Trophoblast cell (in vitro differentiated cells and primary cell): ENCODE results near the gene AZU1.

ENCODE experiments used
- DNase-seq, 2 donors: peaks; one replicate each; pipeline ENCODE4 v3.0.0-alpha.2; 2016
- H2AFZ ChIP-seq: 2 replicates; pipeline ENCODE4 v1.6.1; 2013; ENCODE audit warnings: low read length, moderate library complexity, mild to moderate bottlenecking; ENCODE audit not compliant: insufficient read depth, poor library complexity
- H2AK5ac ChIP-seq: 2 replicates; pipeline ENCODE4 v1.6.1; 2013; ENCODE audit warnings: mild to moderate bottlenecking, low read length
- H2BK120ac ChIP-seq: 2 replicates; pipeline ENCODE4 v1.6.1; 2013; ENCODE audit warnings: low read length, mild to moderate bottlenecking, moderate library complexity; ENCODE audit not compliant: insufficient read depth, poor library complexity
- H2BK12ac ChIP-seq: 2 replicates; pipeline ENCODE4 v1.6.1; 2013; ENCODE audit warnings: mild to moderate bottlenecking, low read length, moderate library complexity
- H2BK5ac ChIP-seq: 2 replicates; pipeline ENCODE4 v1.6.1; 2013; ENCODE audit warnings: low read length, low read depth, moderate library complexity, mild to moderate bottlenecking; ENCODE audit not compliant: poor library complexity
- H3K14ac ChIP-seq: 2 replicates; pipeline ENCODE4 v1.6.1; 2013; ENCODE audit warnings: mild to moderate bottlenecking, low read length
- H3K18ac ChIP-seq: 2 replicates; pipeline ENCODE4 v1.6.1; 2013; ENCODE audit warnings: mild to moderate bottlenecking, low read length
- H3K23ac ChIP-seq: 2 replicates; pipeline ENCODE4 v1.6.1; 2013; ENCODE audit warnings: low read length
- H3K27ac ChIP-seq: 2 replicates; pipeline ENCODE4 v1.5.1; 2013; ENCODE audit warnings: low read depth, mild to moderate bottlenecking, inconsistent platforms, low read length, moderate library complexity
- H3K27me3 ChIP-seq: 2 replicates; pipeline ENCODE4 v1.6.1; 2013; ENCODE audit warnings: inconsistent platforms, mild to moderate bottlenecking, low read length, moderate library complexity; ENCODE audit not compliant: insufficient read depth
- H3K36me3 ChIP-seq, 2 experiments: 1 replicate in 1 of 2; 2 replicates in 1 of 2; pipeline ENCODE4 v1.6.1; 2013; ENCODE audit warnings: low read length in 2 of 2, mild to moderate bottlenecking in 2 of 2, moderate library complexity in 1 of 2; ENCODE audit not compliant: insufficient read depth in 2 of 2, control insufficient read depth in 1 of 2
- H3K4ac ChIP-seq: 2 replicates; pipeline ENCODE4 v1.6.1; 2013; ENCODE audit warnings: low read depth, mild to moderate bottlenecking, low read length, moderate library complexity
- H3K4me1 ChIP-seq, 2 experiments: 1 replicate in 1 of 2; 2 replicates in 1 of 2; pipeline ENCODE4 v1.6.1; 2013; ENCODE audit warnings: low read length in 2 of 2, mild to moderate bottlenecking in 2 of 2, moderate library complexity in 1 of 2; ENCODE audit not compliant: insufficient read depth in 2 of 2, control insufficient read depth in 1 of 2
- H3K4me2 ChIP-seq: 2 replicates; pipeline ENCODE4 v1.6.1; 2013; ENCODE audit warnings: inconsistent platforms, mild to moderate bottlenecking, low read length, moderate library complexity
- H3K4me3 ChIP-seq: 2 replicates; pipeline ENCODE4 v1.5.1; 2013; ENCODE audit warnings: mild to moderate bottlenecking, low read depth, low read length, inconsistent platforms
- H3K79me1 ChIP-seq: one replicate; pipeline ENCODE4 v1.6.1; 2013; ENCODE audit warnings: low read length
- H3K79me2 ChIP-seq: 2 replicates; pipeline ENCODE4 v1.6.1; 2013; ENCODE audit warnings: low read length, mild to moderate bottlenecking; ENCODE audit not compliant: control insufficient read depth, insufficient read depth, poor library complexity
- H3K9ac ChIP-seq: 2 replicates; pipeline ENCODE4 v1.6.1; 2013; ENCODE audit warnings: mild to moderate bottlenecking, low read length
- H3K9me3 ChIP-seq: 2 replicates; pipeline ENCODE4 v1.6.1; 2013; ENCODE audit warnings: low read depth, mild to moderate bottlenecking, control low read depth, inconsistent platforms, low read length; ENCODE audit not compliant: insufficient read depth
- H4K12ac ChIP-seq: 2 replicates; pipeline ENCODE4 v1.6.1; 2013; ENCODE audit warnings: low read depth, mild to moderate bottlenecking, low read length, moderate library complexity
- H4K8ac ChIP-seq: 2 replicates; pipeline ENCODE4 v1.6.1; 2013; ENCODE audit warnings: low read depth, mild to moderate bottlenecking, low read length, moderate library complexity
- H4K91ac ChIP-seq: one replicate; pipeline ENCODE4 v1.6.1; 2013; ENCODE audit warnings: low read depth, mild to moderate bottlenecking, low read length, moderate library complexity
- WGBS: extraction: QIAGEN DNeasy Blood & Tissue Kit; methylation state at CpG from one replicate; pipeline ENCODE4 v1.1.7; 2013; ENCODE audit warnings: missing lambda C conversion rate; ENCODE audit not compliant: insufficient read length, insufficient coverage; ENCODE audit errors: extremely low coverage; 5-methylcytosine and 5-hydroxymethylcytosine counted together

Gene AZU1

DNA sequence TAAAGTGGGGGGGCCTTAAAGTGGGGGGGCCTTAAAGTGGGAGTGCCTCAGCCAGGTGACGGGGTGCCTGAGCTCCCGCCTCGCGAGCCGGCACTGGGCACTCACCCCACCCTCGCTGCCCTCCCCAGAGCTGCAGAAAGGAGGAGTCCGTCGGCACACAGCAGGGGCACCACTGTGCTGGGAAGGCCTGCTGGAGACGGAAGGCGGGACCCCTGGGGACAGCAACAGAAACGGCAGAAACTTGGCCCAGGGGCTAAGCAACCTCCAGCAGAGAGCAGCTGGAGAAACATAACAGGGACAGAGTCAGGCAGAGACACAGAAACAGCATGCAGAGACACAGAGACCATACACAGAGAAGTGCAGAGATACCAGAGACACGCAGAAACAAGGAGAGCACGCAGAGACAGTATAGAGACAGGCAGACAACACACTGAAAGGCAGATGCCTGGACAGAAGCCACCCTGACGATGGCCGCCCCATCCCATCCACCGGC is 39.7 kb downstream of the AZU1 start:
- Histone ChIP-seq H3K9me3 (no peaks in the 10 kb centered on the region), H4K8ac (no peak overlapping the region), H3K79me2 (peaks cover 4% of the 10 kb centered on the region), H3K4me3 (no peak overlapping the region), H3K27me3 (no peaks in the 10 kb centered on the region), H3K4me1 (peaks cover 13 to 18% of the 10 kb centered on the region in 2 experiments), H3K36me3 (peaks cover 30 to 35% of the 10 kb centered on the region in 2 experiments), H4K91ac (no peak overlapping the region), H3K27ac (no peak overlapping the region), H3K4ac (no peak overlapping the region), H3K18ac (no peak overlapping the region), H3K23ac (no peak overlapping the region), H4K12ac (no peak overlapping the region), H3K79me1 (peaks cover 5% of the 10 kb centered on the region), H2AK5ac (no peak overlapping the region), H2BK12ac (no peak overlapping the region), H3K14ac (no peak overlapping the region), H2BK120ac (no peak overlapping the region), H3K4me2 (no peak overlapping the region), H3K9ac (no peak overlapping the region), H2BK5ac (no peak overlapping the region), H2AFZ (no peak overlapping the region)
- no peak for DNase-seq
- WGBS = no CpG with 5 or more reads among the region's 16 CpGs

DNA sequence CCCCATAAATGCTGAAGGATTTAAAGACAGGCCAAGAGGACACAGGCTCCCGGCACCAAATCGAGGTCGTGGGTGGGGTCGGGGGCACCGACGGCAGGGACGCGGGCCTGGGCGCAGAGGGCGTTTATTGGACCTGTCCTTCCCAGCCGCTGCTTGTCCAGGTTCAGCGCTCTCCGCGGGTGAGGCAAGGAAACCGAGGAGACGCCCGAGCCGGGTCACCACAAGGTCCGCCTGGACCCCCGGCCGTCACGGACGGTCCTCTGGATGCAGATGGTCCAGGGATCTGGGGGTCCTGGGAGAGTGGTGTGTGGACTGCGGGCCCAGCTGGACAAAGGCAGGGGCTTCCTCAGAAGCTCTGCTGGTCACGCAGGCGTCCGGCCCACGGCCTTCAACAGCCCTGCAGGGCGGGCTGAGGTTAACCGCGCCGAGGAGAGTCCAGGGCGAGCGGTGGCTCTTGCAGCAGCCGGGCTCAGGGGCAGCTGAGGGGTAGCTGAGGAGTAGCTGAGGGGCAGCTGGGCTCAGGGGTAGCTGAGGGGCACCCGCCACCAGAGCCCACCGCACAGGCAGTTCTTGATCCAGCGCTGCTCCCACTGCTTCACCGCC is 40.3 kb downstream of the AZU1 start:
- Histone ChIP-seq H3K27me3 (no peaks in the 10 kb centered on the region), H3K4me3 (no peak overlapping the region), H3K4me2 (no peak overlapping the region), H3K14ac (no peak overlapping the region), H3K9me3 (no peaks in the 10 kb centered on the region), H2AK5ac (no peak overlapping the region), H4K12ac (no peak overlapping the region), H3K9ac (no peak overlapping the region), H2BK5ac (no peak overlapping the region), H2AFZ (no peak overlapping the region), H2BK12ac (no peak overlapping the region), H3K23ac (no peak overlapping the region), H3K4ac (no peak overlapping the region), H3K27ac (no peak overlapping the region), H3K18ac (peak overlapping the region; percentile 69), H4K8ac (no peak overlapping the region), H2BK120ac (no peak overlapping the region), H3K79me1 (peaks cover 5% of the 10 kb centered on the region), H4K91ac (no peak overlapping the region), H3K4me1 (peaks cover 13 to 16% of the 10 kb centered on the region in 2 experiments), H3K79me2 (peaks cover 4% of the 10 kb centered on the region), H3K36me3 (peaks cover 30 to 35% of the 10 kb centered on the region in 2 experiments)
- no CpG with 5 or more reads among the region's 39 CpGs for WGBS
- no peak for DNase-seq

DNA sequence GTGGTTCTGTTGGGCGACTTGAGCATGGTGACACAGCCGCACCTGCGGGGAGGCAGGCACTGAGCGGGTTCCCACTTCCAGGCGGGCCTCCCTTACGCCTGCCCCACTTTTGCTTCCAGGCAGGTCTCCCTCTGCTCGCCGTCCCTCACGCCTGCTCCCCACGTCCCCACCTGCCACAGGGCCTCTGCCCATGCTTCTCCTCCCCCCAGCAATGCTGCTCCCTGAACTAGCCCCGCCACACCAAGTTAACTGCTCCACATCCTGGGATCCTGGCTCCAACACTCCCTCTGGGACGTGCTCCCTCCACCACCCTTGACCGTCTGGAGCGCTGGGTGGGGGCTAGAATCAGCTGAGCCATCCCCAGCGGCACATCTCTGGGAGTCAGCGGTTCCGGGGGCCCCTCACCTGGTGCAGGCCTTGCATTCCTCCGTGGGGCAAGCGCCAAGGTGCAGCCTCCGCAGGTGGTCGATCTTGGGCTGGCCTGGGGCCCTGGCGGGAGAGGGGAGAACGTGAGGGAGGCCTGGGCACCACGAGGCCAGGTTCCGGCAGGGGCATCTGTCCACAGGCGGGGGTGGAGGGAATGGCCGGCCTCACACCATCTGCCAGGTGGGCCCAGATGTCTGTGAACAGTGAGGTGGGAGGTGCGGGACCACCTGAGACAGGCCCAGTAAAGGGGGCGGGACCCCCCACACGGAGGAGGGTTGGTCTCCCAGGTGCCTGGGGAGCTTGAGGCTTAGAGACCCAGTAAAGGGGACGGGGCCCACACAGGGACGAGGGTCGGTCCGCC is 41.0 kb downstream of the AZU1 start:
- peak overlapping the region; percentile 68 for H4K91ac ChIP-seq
- H3K18ac ChIP-seq = peak overlapping the region; percentile 69
- no peak overlapping the region for H3K4me2 ChIP-seq
- no peak overlapping the region for H3K9ac ChIP-seq
- H2BK120ac ChIP-seq = peak overlapping the region; percentile 52
- peak overlapping the region; percentile 52 for H4K8ac ChIP-seq
- H2AK5ac ChIP-seq = peak overlapping the region; percentile 77
- peaks cover 4% of the 10 kb centered on the region for H3K79me2 ChIP-seq
- H4K12ac ChIP-seq = no peak overlapping the region
- H3K9me3 ChIP-seq = no peaks in the 10 kb centered on the region
- H2BK12ac ChIP-seq = peak overlapping the region; percentile 42
- peaks cover 13 to 16% of the 10 kb centered on the region in 2 experiments for H3K4me1 ChIP-seq
- H2AFZ ChIP-seq = no peak overlapping the region
- peak overlapping the region; percentile 49 for H3K27ac ChIP-seq
- no peak overlapping the region for H2BK5ac ChIP-seq
- no CpG with 5 or more reads among the region's 34 CpGs for WGBS
- peak overlapping the region; percentile 48 for H3K4ac ChIP-seq
- H3K79me1 ChIP-seq = peaks cover 5% of the 10 kb centered on the region
- H3K14ac ChIP-seq = peak overlapping the region; percentile 69
- no peak overlapping the region for H3K4me3 ChIP-seq
- no peaks in the 10 kb centered on the region for H3K27me3 ChIP-seq
- no peak overlapping the region for H3K23ac ChIP-seq
- no peak for DNase-seq
- peaks cover 34 to 35% of the 10 kb centered on the region in 2 experiments for H3K36me3 ChIP-seq

DNA sequence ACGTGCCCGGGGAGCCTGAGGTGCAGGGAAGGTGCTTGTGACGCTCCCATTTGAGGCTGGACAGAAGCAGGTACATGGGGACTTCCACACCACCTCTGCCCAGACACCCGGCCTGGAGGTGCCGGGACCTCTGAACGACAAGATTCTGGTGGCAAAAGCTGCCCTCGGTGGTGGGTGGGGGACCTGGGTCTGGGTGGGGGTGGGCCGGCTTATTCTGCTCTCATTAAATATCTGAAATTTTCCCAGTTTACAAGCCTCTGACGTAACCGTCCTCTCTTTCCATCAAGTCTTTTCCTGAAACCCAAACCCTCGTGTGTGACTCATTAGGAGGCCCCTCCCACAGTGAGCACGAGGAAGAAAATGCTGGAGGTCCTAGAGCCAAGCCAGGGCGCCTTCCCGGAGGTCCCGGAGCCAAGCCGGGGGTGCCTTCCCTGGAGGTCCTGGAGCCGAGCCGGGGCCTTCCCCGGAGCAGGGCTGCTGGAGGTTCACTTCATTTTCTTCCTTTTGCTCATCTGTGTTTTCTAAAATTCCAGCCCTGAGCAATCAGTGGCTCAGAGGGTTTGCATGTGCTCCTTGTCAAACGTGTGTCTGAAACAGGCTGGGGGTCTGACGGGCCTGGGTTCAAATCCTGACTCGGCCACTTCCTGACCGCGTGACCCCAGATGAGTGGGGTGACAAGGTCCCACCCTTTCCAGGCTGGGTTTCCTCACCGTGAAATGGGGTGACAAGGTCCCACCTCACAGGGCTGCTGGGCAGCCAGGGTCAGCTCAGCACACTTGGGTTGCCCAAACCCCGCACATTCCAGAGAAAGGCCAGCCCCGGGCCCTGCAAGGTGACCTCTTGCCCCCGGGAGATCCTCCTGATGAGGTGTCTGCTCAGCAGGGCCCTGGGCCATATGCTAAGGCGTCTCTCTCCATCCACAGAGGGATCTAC is 41.9 kb downstream of the AZU1 start:
- no CpG with 5 or more reads among the region's 29 CpGs for WGBS
- H2BK12ac ChIP-seq = peak overlapping the region; percentile 42
- H3K18ac ChIP-seq = peak overlapping the region; percentile 69
- H4K12ac ChIP-seq = no peak overlapping the region
- H3K27ac ChIP-seq = peak overlapping the region; percentile 60
- H4K91ac ChIP-seq = peak overlapping the region; percentile 68
- peaks cover 4% of the 10 kb centered on the region for H3K79me2 ChIP-seq
- DNase-seq = peak; percentile 78 to 84
- no peak overlapping the region for H2BK5ac ChIP-seq
- H3K9me3 ChIP-seq = no peaks in the 10 kb centered on the region
- peaks cover 40 to 41% of the 10 kb centered on the region in 2 experiments for H3K36me3 ChIP-seq
- peaks cover 13 to 16% of the 10 kb centered on the region in 2 experiments for H3K4me1 ChIP-seq
- no peak overlapping the region for H3K4me3 ChIP-seq
- no peaks in the 10 kb centered on the region for H3K27me3 ChIP-seq
- H2BK120ac ChIP-seq = peak overlapping the region; percentile 52
- H3K9ac ChIP-seq = no peak overlapping the region
- H4K8ac ChIP-seq = peak overlapping the region; percentile 52
- peak overlapping the region; percentile 69 for H3K14ac ChIP-seq
- H2AK5ac ChIP-seq = peak overlapping the region; percentile 77
- H3K4me2 ChIP-seq = no peak overlapping the region
- H3K79me1 ChIP-seq = peaks cover 5% of the 10 kb centered on the region
- no peak overlapping the region for H3K23ac ChIP-seq
- no peak overlapping the region for H2AFZ ChIP-seq
- peak overlapping the region; percentile 48 for H3K4ac ChIP-seq
